SK-N-SH (cell line): ENCODE results near the gene WWC2. TPM values are rescaled to one million over a fixed set of nuclear protein-coding genes. Genes with fewer than 3 reads are reported as not detected.

Experiments
- CTCF ChIA-PET: fragments of 300-600, 350-600 bp; formaldehyde crosslinking; extraction: SDS; loops from one replicate; lab custom pipeline; 2021; lab: Yijun Ruan, JAX
- POLR2A ChIA-PET: fragments of 350-600 bp; sonication (Branson Sonifier 250); formaldehyde crosslinking; extraction: SDS; loops from one replicate; lab custom pipeline; 2020; ENCODE audit warnings: antibody characterized with exemption, inconsistent platforms; lab: Yijun Ruan, JAX
- DNase-seq: peaks from one replicate; pipeline ENCODE4 v3.0.0; 2012
- H2AFZ ChIP-seq: fragments of 200-600 bp; sonication (generic); 2 replicates; pipeline ENCODE4 v1.8.1; 2016; ENCODE audit warnings: antibody characterized with exemption, mild to moderate bottlenecking, low read depth
- H3F3A ChIP-seq: fragments of 200-600 bp; sonication (generic); replicated peaks from 2 replicates; pipeline ENCODE3; 2016; ENCODE audit warnings: antibody characterized with exemption, mild to moderate bottlenecking; ENCODE audit not compliant: insufficient read depth
- H3K27ac ChIP-seq, 2 experiments: fragments of 200-500 bp in 1 of 2; fragments of 200-600 bp in 1 of 2; sonication (Bioruptor generic) in 1 of 2; sonication (generic), shearing (Covaris generic) in 1 of 2; 2 replicates each; pipeline versions ENCODE4 v1.5.1 to v1.6.1; 2014 to 2016; ENCODE audit warnings: low read depth in 2 of 2, inconsistent platforms in 1 of 2, low read length in 1 of 2, mild to moderate bottlenecking in 1 of 2, mixed read lengths in 1 of 2
- H3K27me3 ChIP-seq: fragments of 200-600 bp; sonication (generic), shearing (Covaris generic); 2 replicates; pipeline ENCODE4 v1.6.1; 2016; ENCODE audit warnings: mixed run types; ENCODE audit not compliant: insufficient read depth
- H3K36me3 ChIP-seq, 2 experiments: fragments of 200-500 bp in 1 of 2; fragments of 200-600 bp in 1 of 2; sonication (Bioruptor generic) in 1 of 2; sonication (generic) in 1 of 2; replicated peaks in 1 of 2; 2 replicates each; pipeline versions ENCODE3 to v1.5.1; 2014 to 2016; ENCODE audit warnings: low read length in 1 of 2, mild to moderate bottlenecking in 1 of 2; ENCODE audit not compliant: insufficient read depth in 2 of 2, control insufficient read depth in 1 of 2
- H3K4me1 ChIP-seq, 2 experiments: fragments of 200-500 bp in 1 of 2; fragments of 200-600 bp in 1 of 2; sonication (Bioruptor generic) in 1 of 2; sonication (generic), shearing (Covaris generic) in 1 of 2; 2 replicates each; pipeline versions ENCODE4 v1.5.1 to v1.6.1; 2014 to 2016; ENCODE audit warnings: low read depth in 1 of 2, low read length in 1 of 2, mixed run types in 1 of 2; ENCODE audit not compliant: insufficient read depth in 2 of 2, control insufficient read depth in 1 of 2
- H3K4me2 ChIP-seq: fragments of 200-600 bp; sonication (generic), shearing (Covaris generic); 2 replicates; pipeline ENCODE4 v1.6.1; 2017; ENCODE audit warnings: mixed run types
- H3K4me3 ChIP-seq, 2 experiments: fragments of 200-500 bp in 1 of 2; fragments of 200-600 bp in 1 of 2; sonication (Bioruptor generic) in 1 of 2; sonication (generic), shearing (Covaris generic) in 1 of 2; 2 replicates each; pipeline versions ENCODE4 v1.5.1 to v1.8.1; 2014 to 2016; ENCODE audit warnings: low read depth in 2 of 2, inconsistent platforms in 1 of 2, low read length in 1 of 2, mild to moderate bottlenecking in 1 of 2, mixed read lengths in 1 of 2, moderate library complexity in 1 of 2
- H3K79me2 ChIP-seq: fragments of 200-600 bp; sonication (generic); 2 replicates; pipeline ENCODE4 v1.8.1; 2017; ENCODE audit warnings: mild to moderate bottlenecking; ENCODE audit not compliant: insufficient read depth
- H3K9ac ChIP-seq: fragments of 200-600 bp; sonication (generic); 2 replicates; pipeline ENCODE4 v1.6.1; 2017; ENCODE audit warnings: mixed run types
- H3K9me2 ChIP-seq: fragments of 200-600 bp; sonication (generic); 2 replicates; pipeline ENCODE4 v1.6.1; 2017; ENCODE audit warnings: mixed run types
- H3K9me3 ChIP-seq: fragments of 200-600 bp; sonication (generic); 2 replicates; pipeline ENCODE4 v1.6.1; 2017; ENCODE audit warnings: mixed run types, mild to moderate bottlenecking, moderate library complexity
- H4K20me1 ChIP-seq: fragments of 200-600 bp; sonication (generic); 2 replicates; pipeline ENCODE4 v1.6.1; 2017; ENCODE audit warnings: mild to moderate bottlenecking, mixed run types; ENCODE audit not compliant: insufficient read depth
- CHD2 ChIP-seq: fragments of 150-350 bp; IDR thresholded peaks from 2 replicates; pipeline ENCODE4 v1.6.1; 2018; ENCODE audit warnings: low read length; ENCODE audit not compliant: partially characterized antibody
- CTCF ChIP-seq: fragments of 200-600 bp; sonication (generic); IDR thresholded peaks from 2 replicates; pipeline ENCODE4 v1.6.1; 2017; ENCODE audit warnings: antibody characterized with exemption, mild to moderate bottlenecking, moderate library complexity
- ELF1 ChIP-seq: IDR thresholded peaks from 2 replicates; pipeline ENCODE4 v1.4.0; 2012
- EZH2phosphoT487 ChIP-seq: fragments of 200-600 bp; sonication (generic); IDR thresholded peaks from 2 replicates; pipeline ENCODE4 v1.6.1; 2017; ENCODE audit warnings: low read depth, mixed run types, mild to moderate bottlenecking, antibody characterized with exemption, moderate library complexity, borderline replicate concordance
- FOSL2 ChIP-seq: IDR thresholded peaks from 2 replicates; pipeline ENCODE4 v1.4.0; 2012; ENCODE audit warnings: low read depth, mild to moderate bottlenecking, moderate library complexity, borderline replicate concordance
- GABPA ChIP-seq: IDR thresholded peaks from 2 replicates; pipeline ENCODE4 v1.4.0; 2012; ENCODE audit warnings: low read depth, mild to moderate bottlenecking
- GATA2 ChIP-seq: sonication (generic); formaldehyde crosslinking; IDR thresholded peaks from 2 replicates; pipeline ENCODE4 v1.5.0; 2020; ENCODE audit warnings: mild to moderate bottlenecking, missing genetic modification reagents
- IRF3 ChIP-seq: fragments of 150-350 bp; IDR thresholded peaks from 2 replicates; pipeline ENCODE4 v1.6.1; 2016; ENCODE audit warnings: mild to moderate bottlenecking, low read depth, low read length
- JUND ChIP-seq: IDR thresholded peaks from 2 replicates; pipeline ENCODE4 v1.4.0; 2012
- MAX ChIP-seq: IDR thresholded peaks from 2 replicates; pipeline ENCODE4 v1.4.0; 2012; ENCODE audit warnings: low read depth
- MEF2A ChIP-seq: IDR thresholded peaks from 2 replicates; pipeline ENCODE4 v1.4.0; 2012; ENCODE audit warnings: low read depth, borderline replicate concordance
- NRF1 ChIP-seq: IDR thresholded peaks from 2 replicates; pipeline ENCODE4 v1.6.1; 2012; ENCODE audit warnings: low read depth, mild to moderate bottlenecking, low read length
- POLR2AphosphoS5 ChIP-seq: IDR thresholded peaks from 2 replicates; pipeline ENCODE4 v1.6.1; 2012; ENCODE audit warnings: low read depth, low read length
- RAD21 ChIP-seq: IDR thresholded peaks from 2 replicates; pipeline ENCODE4 v1.6.1; 2012; ENCODE audit warnings: mild to moderate bottlenecking, low read length
- REST ChIP-seq: IDR thresholded peaks from 2 replicates; pipeline ENCODE4 v1.6.1; 2012; ENCODE audit warnings: mild to moderate bottlenecking, low read depth, low read length, moderate library complexity
- RFX5 ChIP-seq: IDR thresholded peaks from 2 replicates; pipeline ENCODE4 v1.6.1; 2012; ENCODE audit warnings: mild to moderate bottlenecking, improper control_type of control experiment, low read length
- TCF12 ChIP-seq: IDR thresholded peaks from 2 replicates; pipeline ENCODE4 v1.4.0; 2012
- TEAD4 ChIP-seq: IDR thresholded peaks from 2 replicates; pipeline ENCODE4 v1.4.0; 2012; ENCODE audit warnings: mild to moderate bottlenecking, borderline replicate concordance; ENCODE audit not compliant: insufficient read depth
- ZBTB33 ChIP-seq: IDR thresholded peaks from 2 replicates; pipeline ENCODE4 v1.4.0; 2012; ENCODE audit warnings: low read depth, borderline replicate concordance
- WGBS: methylation state at CpG from one replicate; pipeline ENCODE4 v1.1.6; 2017; ENCODE audit warnings: low lambda C conversion rate; 5-methylcytosine and 5-hydroxymethylcytosine counted together
- polyA plus RNA-seq, 3 experiments: library from polyadenylated mRNA; depleted of rRNA; stranded (reverse); fragments of >200 nt; gene quantifications; 2 replicates each; pipeline ENCODE4 v1.2.3, GENCODE V29; 2012

The WWC2 gene
- polyA plus RNA-seq, 1 of the 3 experiments (the other 2 are of a cell fraction), result 18.4 TPM

GRCh38 chr4:183191630-183192029, 92.6 kb downstream of the WWC2 start:
- Histone ChIP-seq H3K79me2 (peaks cover 52% of the 10 kb centered on the region), H3K27me3 (no peaks in the 10 kb centered on the region), H3K4me3 (no peak overlapping the region), H3K27ac (no peak overlapping the region), H3F3A (no peaks in the 10 kb centered on the region), H3K9me3 (no peaks in the 10 kb centered on the region), H4K20me1 (no peaks in the 10 kb centered on the region), H3K9me2 (no peaks in the 10 kb centered on the region), H3K4me2 (no peak overlapping the region), H3K4me1 (peaks cover 2 to 16% of the 10 kb centered on the region in 2 experiments; a peak in 2 of 4 replicates), H2AFZ (no peak overlapping the region), H3K36me3 (peaks cover 0 to 4% of the 10 kb centered on the region in 2 experiments), H3K9ac (no peak overlapping the region)
- DNase-seq, result no peak
- TF ChIP-seq EZH2phosphoT487, result no peak
- TF ChIP-seq RAD21, result no peak
- no peak for TF ChIP-seq MAX
- no peak for TF ChIP-seq POLR2AphosphoS5
- TF ChIP-seq TCF12, result no peak
- no peak for TF ChIP-seq RFX5
- TF ChIP-seq GATA2, result no peak
- TF ChIP-seq CHD2, result no peak
- no peak for TF ChIP-seq ELF1
- no peak for TF ChIP-seq REST
- TF ChIP-seq GABPA, result no peak
- no peak for TF ChIP-seq CTCF
- no peak for TF ChIP-seq JUND
- CTCF ChIA-PET, result interaction anchor here (0.9 to 1.2 kb wide), 2 partner anchors 48 to 70 kb away, joined by 3 to 4 read pairs; no protein-coding TSS in a partner anchor
- WGBS, result 88% methylated on average over 5 of the region's 5 CpGs
- POLR2A ChIA-PET, result no interaction called here

- H3K4me1 ChIP-seq, result peaks cover 0 to 16% of the 10 kb centered on the region in 2 experiments; a peak in 1 of 4 replicates
- 96% methylated on average over 2 of the region's 2 CpGs for WGBS
- no peak for TF ChIP-seq EZH2phosphoT487
- TF ChIP-seq IRF3, result no peak
- TF ChIP-seq TEAD4, result no peak
- TF ChIP-seq ZBTB33, result no peak
- TF ChIP-seq MEF2A, result no peak
- TF ChIP-seq MAX, result no peak
- no peak for TF ChIP-seq FOSL2
- TF ChIP-seq RFX5, result no peak
- no peak for TF ChIP-seq NRF1
- TF ChIP-seq POLR2AphosphoS5, result no peak
- no peak for TF ChIP-seq GATA2
- TF ChIP-seq, all 33 proteins: peak for 0
- Histone ChIP-seq H3K36me3 (peaks cover 0 to 7% of the 10 kb centered on the region in 2 experiments), H3K9ac (no peak overlapping the region), H3F3A (no peaks in the 10 kb centered on the region), H3K9me2 (no peaks in the 10 kb centered on the region), H2AFZ (no peak overlapping the region), H3K9me3 (no peaks in the 10 kb centered on the region), H3K27me3 (no peaks in the 10 kb centered on the region), H3K79me2 (peaks cover 45% of the 10 kb centered on the region), H3K27ac (no peak overlapping the region), H4K20me1 (no peaks in the 10 kb centered on the region), H3K4me3 (no peak overlapping the region), H3K4me2 (no peak overlapping the region)
- ChIA-PET CTCF (no interaction called here), POLR2A (no interaction called here)
- no peak for DNase-seq
Observed at GRCh38 chr4:183192571-183192970, 93.5 kb downstream of the WWC2 start.
